Activated T-cell treated with anti-CD3 and anti-CD28 coated beads, Interleukin-2, amount 50 U/mL, for 4 hours (primary cell): ENCODE results near the gene SLC16A11. TPM values are rescaled to one million over a fixed set of nuclear protein-coding genes. Genes with fewer than 3 reads are reported as not detected.

Experiments
- ATAC-seq, 2 donors: fragments of 200-7000 bp; cut with Tn5 transposase; one replicate each; pipeline ENCODE4 v1.10.0; 2021
- DNase-seq: peaks from one replicate; pipeline ENCODE4 v3.0.0-alpha.2; 2020
- H3K27me3 Mint-ChIP-seq: one replicate; pipeline ENCODE4 v1.8.0; 2021; ENCODE audit warnings: low read depth, mixed read lengths
- H3K36me3 Mint-ChIP-seq: one replicate; pipeline ENCODE4 v1.8.0; 2022; ENCODE audit warnings: mixed read lengths; ENCODE audit not compliant: insufficient read depth
- H3K4me1 Mint-ChIP-seq: one replicate; pipeline ENCODE4 v1.8.0; 2021; ENCODE audit warnings: low read depth, mixed read lengths
- H3K4me3 Mint-ChIP-seq: one replicate; pipeline ENCODE4 v1.8.0; 2021; ENCODE audit warnings: mild to moderate bottlenecking, moderate library complexity, mixed read lengths
- H3K9me3 Mint-ChIP-seq: one replicate; pipeline ENCODE4 v1.8.0; 2021; ENCODE audit warnings: mixed read lengths
- total RNA-seq, 3 donors: library from RNA; stranded (reverse); gene quantifications; one replicate each; pipeline ENCODE4 v1.2.1, GENCODE V29; 2021

SLC16A11 gene
- total RNA-seq, 3 donors from 2014 or later, result 0.63 to 1.3 (median 1.1) TPM

DNA sequence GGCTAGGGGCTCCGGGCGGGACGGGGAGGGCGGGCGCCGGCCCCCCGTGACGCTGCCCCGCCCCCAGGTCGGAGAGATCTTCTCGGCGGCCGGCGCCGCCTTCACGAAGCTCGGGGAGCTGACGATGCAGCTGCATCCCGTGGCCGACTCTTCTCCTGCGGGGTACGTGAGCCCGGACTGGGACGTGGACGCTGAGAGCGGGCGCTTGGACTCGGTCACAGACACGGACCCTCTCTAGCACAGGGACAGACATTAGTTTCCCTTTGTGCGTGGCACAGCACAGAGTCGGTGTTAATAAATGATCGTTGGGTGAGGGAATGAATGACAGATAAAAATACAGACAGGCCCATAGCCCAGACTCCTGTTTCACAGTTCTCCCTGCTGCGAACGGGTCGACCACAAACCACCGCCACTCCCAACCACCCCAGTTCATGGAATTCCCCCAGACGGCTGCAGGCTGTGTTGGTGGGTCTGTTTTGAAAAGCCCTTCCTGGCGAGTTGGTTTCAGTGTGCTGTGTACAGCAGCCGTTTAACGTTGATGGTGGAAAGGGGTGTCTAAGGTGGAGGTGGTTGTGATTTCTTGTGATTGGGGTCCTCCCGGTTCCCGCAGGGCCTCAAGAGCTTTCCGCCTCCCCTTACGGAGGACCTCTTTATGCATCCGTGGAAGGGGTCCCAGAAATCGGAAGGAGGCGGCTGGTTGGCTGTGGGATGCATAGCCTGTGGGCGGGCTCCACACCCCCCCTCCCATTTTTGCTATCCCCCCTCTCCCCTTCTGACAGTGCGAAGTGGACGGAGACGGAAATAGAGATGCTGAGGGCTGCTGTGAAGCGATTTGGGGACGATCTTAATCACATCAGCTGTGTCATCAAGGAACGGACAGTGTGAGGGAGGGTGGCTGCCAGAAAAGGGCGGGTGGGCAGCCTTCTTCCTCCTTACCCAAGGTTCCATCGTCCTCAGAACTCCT lies 28.6 kb downstream of the SLC16A11 start:
- H3K4me1 Mint-ChIP-seq, result peaks cover 49% of the 10 kb centered on the region
- H3K27me3 Mint-ChIP-seq, result no peaks in the 10 kb centered on the region
- no peaks in the 10 kb centered on the region for H3K9me3 Mint-ChIP-seq
- peaks cover 13% of the 10 kb centered on the region for H3K36me3 Mint-ChIP-seq
- peak; percentile 41 to 44 for ATAC-seq
- H3K4me3 Mint-ChIP-seq, result peak overlapping the region; percentile 84
- peak; percentile 70 for DNase-seq

- H3K36me3 Mint-ChIP-seq, result peaks cover 13% of the 10 kb centered on the region
- peak overlapping the region; percentile 97 for H3K4me3 Mint-ChIP-seq
- no peaks in the 10 kb centered on the region for H3K27me3 Mint-ChIP-seq
- no peaks in the 10 kb centered on the region for H3K9me3 Mint-ChIP-seq
- ATAC-seq (peak; percentile 84 to 88), DNase-seq (peak; percentile 97)
- peaks cover 57% of the 10 kb centered on the region for H3K4me1 Mint-ChIP-seq
Observed at GRCh38 chr17:7014261-7014994, 29.5 kb downstream of the SLC16A11 start.

GRCh38 chr17:7011942-7012254 lies 32.0 kb downstream of the SLC16A11 start:
- Mint-ChIP-seq H3K27me3 (no peaks in the 10 kb centered on the region), H3K4me1 (peaks cover 57% of the 10 kb centered on the region), H3K4me3 (peak overlapping the region; percentile 97), H3K36me3 (peaks cover 13% of the 10 kb centered on the region), H3K9me3 (no peaks in the 10 kb centered on the region)
- no peak for DNase-seq
- ATAC-seq, result no peak

- peaks cover 13% of the 10 kb centered on the region for H3K36me3 Mint-ChIP-seq
- ATAC-seq, result no peak
- peaks cover 54% of the 10 kb centered on the region for H3K4me1 Mint-ChIP-seq
- no peaks in the 10 kb centered on the region for H3K9me3 Mint-ChIP-seq
- H3K4me3 Mint-ChIP-seq, result peak overlapping the region; percentile 97
- DNase-seq, result no peak
- no peaks in the 10 kb centered on the region for H3K27me3 Mint-ChIP-seq
Observed at GRCh38 chr17:7011415-7011814, 32.5 kb downstream of the SLC16A11 start.

GRCh38 chr17:7010523-7010922 lies 33.4 kb downstream of the SLC16A11 start:
- no peak for ATAC-seq
- Mint-ChIP-seq H3K4me1 (peaks cover 45% of the 10 kb centered on the region), H3K36me3 (peaks cover 13% of the 10 kb centered on the region), H3K9me3 (no peaks in the 10 kb centered on the region), H3K4me3 (peak overlapping the region; percentile 97), H3K27me3 (no peaks in the 10 kb centered on the region)
- no peak for DNase-seq

- ATAC-seq (no peak), DNase-seq (no peak)
- Mint-ChIP-seq H3K27me3 (no peaks in the 10 kb centered on the region), H3K36me3 (peaks cover 12% of the 10 kb centered on the region), H3K4me3 (no peak overlapping the region), H3K4me1 (peaks cover 44% of the 10 kb centered on the region), H3K9me3 (no peaks in the 10 kb centered on the region)
Observed at GRCh38 chr17:7007143-7007542, 36.7 kb downstream of the SLC16A11 start.

DNA sequence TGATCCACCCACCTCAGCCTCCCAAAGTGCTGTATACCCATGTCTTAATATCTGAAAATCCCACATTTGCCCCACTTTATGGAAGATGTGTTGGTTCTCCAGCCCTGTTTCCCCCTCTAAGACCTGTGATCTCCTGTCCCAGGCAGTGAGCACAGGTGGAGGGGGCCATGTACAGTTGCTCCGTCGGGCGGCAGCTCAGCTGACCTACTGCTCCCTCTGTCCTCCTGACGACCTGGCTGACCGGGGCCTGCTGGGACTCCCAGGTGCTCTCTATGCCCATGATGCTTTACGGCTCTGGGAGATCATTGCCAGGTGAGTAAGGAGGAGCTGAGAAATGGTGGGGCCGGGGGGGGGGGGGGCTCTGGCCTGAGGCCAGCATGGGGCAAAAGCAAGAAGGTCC lies 38.2 kb downstream of the SLC16A11 start:
- ATAC-seq, result no peak
- Mint-ChIP-seq H3K4me3 (no peak overlapping the region), H3K4me1 (peaks cover 33% of the 10 kb centered on the region), H3K9me3 (no peaks in the 10 kb centered on the region), H3K36me3 (peaks cover 22% of the 10 kb centered on the region), H3K27me3 (no peaks in the 10 kb centered on the region)
- no peak for DNase-seq

DNA sequence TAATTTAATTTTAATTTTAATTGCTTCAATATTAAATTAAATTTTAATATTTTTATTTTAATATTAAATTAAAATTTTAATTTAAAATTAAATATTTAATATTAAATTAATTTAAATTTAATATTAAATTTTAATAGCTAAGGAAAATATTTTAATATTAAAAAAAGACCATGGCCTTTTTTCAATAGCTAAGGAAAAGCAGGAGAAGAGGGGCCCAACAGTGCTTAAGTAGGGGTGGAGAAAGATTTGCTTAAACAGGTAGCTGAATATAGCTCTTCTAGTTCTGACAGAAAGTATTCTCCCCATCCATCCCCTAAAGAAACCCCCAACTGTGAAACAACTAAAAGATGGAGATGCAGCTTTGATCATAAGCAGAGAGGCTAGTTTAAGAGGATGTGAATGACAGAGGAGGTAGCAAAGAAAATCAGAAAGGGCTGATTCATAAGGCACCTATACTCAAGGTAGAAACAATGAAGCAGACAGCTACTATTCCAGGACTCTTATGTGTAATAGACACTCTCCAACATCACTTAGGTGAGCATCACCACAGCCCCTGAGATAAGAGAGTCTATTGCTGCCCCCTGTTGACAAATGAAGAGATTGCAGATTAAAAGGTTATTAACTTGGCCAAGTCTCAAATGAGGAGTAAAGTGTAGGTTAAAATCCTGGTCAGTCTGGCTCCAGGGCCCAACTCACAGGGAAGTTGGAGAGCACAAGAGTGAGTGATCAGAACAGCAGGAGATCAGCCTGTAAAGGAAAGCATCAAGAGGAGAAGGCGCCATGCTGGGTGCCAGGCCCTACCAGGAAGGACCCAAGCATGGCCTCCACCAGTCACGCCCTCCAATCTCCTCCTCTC lies 39.3 kb downstream of the SLC16A11 start:
- Mint-ChIP-seq H3K36me3 (peaks cover 30% of the 10 kb centered on the region), H3K27me3 (no peaks in the 10 kb centered on the region), H3K9me3 (no peaks in the 10 kb centered on the region), H3K4me3 (no peak overlapping the region), H3K4me1 (peaks cover 22% of the 10 kb centered on the region)
- DNase-seq, result no peak
- peak; percentile 89 to 91 for ATAC-seq

- ATAC-seq, result no peak
- Mint-ChIP-seq H3K4me1 (peaks cover 16% of the 10 kb centered on the region), H3K4me3 (no peak overlapping the region), H3K36me3 (peaks cover 30% of the 10 kb centered on the region), H3K9me3 (no peaks in the 10 kb centered on the region), H3K27me3 (no peaks in the 10 kb centered on the region)
- no peak for DNase-seq
Observed at GRCh38 chr17:7003745-7004144, 40.1 kb downstream of the SLC16A11 start.

GRCh38 chr17:7002288-7003047 lies 41.4 kb downstream of the SLC16A11 start:
- no peaks in the 10 kb centered on the region for H3K9me3 Mint-ChIP-seq
- DNase-seq (no peak), ATAC-seq (no peak)
- peaks cover 31% of the 10 kb centered on the region for H3K36me3 Mint-ChIP-seq
- H3K4me3 Mint-ChIP-seq, result no peak overlapping the region
- no peaks in the 10 kb centered on the region for H3K27me3 Mint-ChIP-seq
- peaks cover 12% of the 10 kb centered on the region for H3K4me1 Mint-ChIP-seq

DNA sequence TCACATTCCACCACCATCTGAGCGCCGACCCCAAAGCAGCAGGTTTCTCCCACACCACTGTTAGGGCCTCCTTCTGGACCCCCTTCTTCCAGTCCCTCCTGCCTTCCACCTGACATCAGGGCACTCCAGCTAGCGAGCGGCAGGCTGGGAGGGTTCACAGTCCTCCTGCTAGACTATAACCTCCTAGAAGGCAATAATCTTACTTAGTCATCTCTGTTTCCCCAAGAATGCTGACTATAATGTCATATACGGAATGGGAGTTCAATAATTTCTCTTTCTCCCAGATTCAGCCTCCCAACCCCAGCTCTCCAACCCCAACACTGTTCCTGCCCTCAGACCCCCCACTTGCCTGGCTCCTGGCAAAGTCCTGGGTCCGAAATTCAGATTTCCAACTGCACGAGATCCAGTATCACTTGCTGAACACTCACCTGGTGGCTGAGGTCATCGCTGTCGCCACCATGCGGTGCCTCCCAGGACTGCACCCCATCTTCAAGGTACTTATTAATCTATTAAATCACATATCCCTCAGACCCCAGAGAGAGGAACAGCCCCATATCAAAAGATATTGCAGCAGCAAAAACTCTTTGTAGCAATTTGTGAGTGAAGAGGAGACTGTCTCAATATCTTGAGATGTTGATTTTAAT lies 42.5 kb downstream of the SLC16A11 start:
- peak; percentile 46 for DNase-seq
- H3K4me1 Mint-ChIP-seq, result peaks cover 10% of the 10 kb centered on the region
- peaks cover 31% of the 10 kb centered on the region for H3K36me3 Mint-ChIP-seq
- H3K9me3 Mint-ChIP-seq, result no peaks in the 10 kb centered on the region
- no peak for ATAC-seq
- no peaks in the 10 kb centered on the region for H3K27me3 Mint-ChIP-seq
- H3K4me3 Mint-ChIP-seq, result no peak overlapping the region

DNA sequence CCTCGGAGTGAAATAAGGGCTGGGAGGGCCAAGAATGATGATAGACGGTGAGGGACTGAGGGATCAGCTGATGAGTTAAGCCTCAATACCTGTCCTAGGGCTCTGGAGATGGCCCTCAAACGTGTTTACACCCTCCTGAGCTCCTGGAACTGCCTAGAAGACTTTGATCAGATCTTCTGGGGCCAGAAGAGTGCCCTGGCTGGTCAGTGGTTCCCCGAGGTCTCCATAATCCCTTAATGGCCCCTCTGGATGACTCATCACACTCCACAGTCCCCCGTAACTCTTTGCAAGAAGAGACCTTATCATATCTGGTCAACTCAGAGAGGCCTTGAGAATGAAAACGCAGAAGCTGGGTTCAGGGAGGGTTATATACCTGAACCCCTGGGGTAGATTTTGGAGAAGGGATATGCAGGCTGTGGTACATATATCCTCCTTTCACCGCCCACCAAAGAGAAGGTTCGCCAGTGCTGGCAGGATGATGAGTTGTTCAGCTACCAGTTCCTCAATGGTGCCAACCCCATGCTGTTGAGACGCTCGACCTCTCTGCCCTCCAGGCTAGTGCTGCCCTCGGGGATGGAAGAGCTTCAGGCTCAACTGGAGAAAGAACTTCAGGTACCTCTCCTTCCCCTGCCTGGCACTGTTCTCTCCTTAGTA lies 44.9 kb downstream of the SLC16A11 start:
- DNase-seq (no peak), ATAC-seq (no peak)
- Mint-ChIP-seq H3K9me3 (no peaks in the 10 kb centered on the region), H3K4me3 (no peak overlapping the region), H3K36me3 (peaks cover 31% of the 10 kb centered on the region), H3K4me1 (peaks cover 5% of the 10 kb centered on the region), H3K27me3 (no peaks in the 10 kb centered on the region)

DNA sequence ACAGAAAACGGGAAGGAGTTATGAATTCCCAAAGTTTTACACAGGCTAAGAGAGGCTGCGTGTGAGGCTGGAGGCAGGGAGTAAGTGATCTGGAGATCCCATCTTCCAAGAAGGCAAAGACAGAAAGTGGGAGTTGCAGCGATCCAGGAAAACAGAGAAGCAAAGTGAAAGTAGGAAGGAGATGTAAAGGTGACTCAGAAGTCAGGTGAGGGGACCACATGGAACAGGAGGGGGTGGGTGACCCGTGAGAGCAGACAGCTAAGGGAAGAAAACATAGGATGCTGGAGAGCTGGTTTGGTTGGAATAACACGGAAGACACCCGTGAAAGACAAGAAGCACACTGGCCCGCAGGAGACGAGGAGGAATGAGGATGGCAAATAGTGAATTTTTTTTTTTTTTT lies 46.7 kb downstream of the SLC16A11 start:
- no peak for DNase-seq
- no peak for ATAC-seq
- H3K27me3 Mint-ChIP-seq, result no peaks in the 10 kb centered on the region
- no peaks in the 10 kb centered on the region for H3K9me3 Mint-ChIP-seq
- no peak overlapping the region for H3K4me3 Mint-ChIP-seq
- peaks cover 4% of the 10 kb centered on the region for H3K4me1 Mint-ChIP-seq
- H3K36me3 Mint-ChIP-seq, result peaks cover 26% of the 10 kb centered on the region
